GM19035 (cell line): ENCODE measurements around the gene FMO3.

Experiments used
- ATAC-seq: cut with Tn5 transposase; IDR thresholded peaks from one replicate; pipeline ENCODE4 v1.9.1; 2021; ENCODE audit not compliant: unreplicated experiment

Gene FMO3

GRCh38 chr1:171115280-171115897, 24.7 kb downstream of the FMO3 start:
- ATAC-seq: no peak

- no peak for ATAC-seq
Observed at GRCh38 chr1:171116676-171117075, 26.0 kb downstream of the FMO3 start.

- ATAC-seq: no peak
Observed at GRCh38 chr1:171117085-171117484, 26.4 kb downstream of the FMO3 start.

- ATAC-seq: no peak
Observed at GRCh38 chr1:171119648-171120047, 28.9 kb downstream of the FMO3 start.

GRCh38 chr1:171122299-171122698, 31.6 kb downstream of the FMO3 start:
- no peak for ATAC-seq

- no peak for ATAC-seq
Observed at GRCh38 chr1:171122893-171123292, 32.2 kb downstream of the FMO3 start.

- no peak for ATAC-seq
Observed at GRCh38 chr1:171126504-171126903, 35.8 kb downstream of the FMO3 start.

- ATAC-seq: no peak
Observed at GRCh38 chr1:171127099-171127498, 36.4 kb downstream of the FMO3 start.

- ATAC-seq: no peak
Observed at GRCh38 chr1:171127501-171127900, 36.8 kb downstream of the FMO3 start.

- ATAC-seq: no peak
Observed at GRCh38 chr1:171128463-171128862, 37.8 kb downstream of the FMO3 start.

- no peak for ATAC-seq
Observed at GRCh38 chr1:171134204-171134923, 43.7 kb downstream of the FMO3 start.

GRCh38 chr1:171137580-171137979, 46.9 kb downstream of the FMO3 start:
- ATAC-seq: no peak

- no peak for ATAC-seq
Observed at GRCh38 chr1:171138980-171139379, 48.3 kb downstream of the FMO3 start.

GRCh38 chr1:171139890-171140289, 49.2 kb downstream of the FMO3 start:
- ATAC-seq: no peak

- no peak for ATAC-seq
Observed at GRCh38 chr1:171140401-171140800, 49.7 kb downstream of the FMO3 start.

GRCh38 chr1:171140956-171141687, 50.4 kb downstream of the FMO3 start:
- no peak for ATAC-seq

GRCh38 chr1:171141688-171142415, 51.1 kb downstream of the FMO3 start:
- no peak for ATAC-seq

GRCh38 chr1:171142416-171143385, 52.0 kb downstream of the FMO3 start:
- ATAC-seq: no peak

GRCh38 chr1:171150156-171150555, 59.5 kb downstream of the FMO3 start:
- no peak for ATAC-seq

- ATAC-seq: no peak
Observed at GRCh38 chr1:171152549-171152948, 61.8 kb downstream of the FMO3 start.
